HepG2 (cell line): Measurements from ENCODE around the gene RNU11. TPM values are rescaled to one million over a fixed set of nuclear protein-coding genes. Genes with fewer than 3 reads are reported as not detected.

Source experiments
- CBX1 ChIP-seq: IDR thresholded peaks from one replicate; pipeline ENCODE4 v1.6.1; 2016; ENCODE audit warnings: antibody characterized with exemption, low read depth
- GMEB1 ChIP-seq: sonication (generic); formaldehyde crosslinking; IDR thresholded peaks from 2 replicates; pipeline ENCODE4 v1.5.1; 2020; ENCODE audit warnings: missing genetic modification reagents, mild to moderate bottlenecking, borderline replicate concordance
- HINFP ChIP-seq: sonication (generic); formaldehyde crosslinking; IDR thresholded peaks from 2 replicates; pipeline ENCODE4 v1.4.0; 2020; ENCODE audit warnings: low read depth, mild to moderate bottlenecking, missing genetic modification reagents
- KAT7 ChIP-seq: IDR thresholded peaks from 2 replicates; pipeline ENCODE4 v1.6.1; 2018; ENCODE audit warnings: borderline replicate concordance, missing compliant biosample characterization
- MIXL1 ChIP-seq: IDR thresholded peaks from 2 replicates; pipeline ENCODE4 v1.6.1; 2016
- NBN ChIP-seq: fragments of 450-650 bp; conservative IDR thresholded peaks from 2 replicates; pipeline ENCODE4 v1.6.1; 2017
- REL ChIP-seq: sonication (generic); formaldehyde crosslinking; conservative IDR thresholded peaks from 2 replicates; pipeline ENCODE4 v1.8.0; 2022; ENCODE audit warnings: mild to moderate bottlenecking, missing genetic modification reagents, moderate library complexity
- ZNF572 ChIP-seq: sonication (generic); formaldehyde crosslinking; IDR thresholded peaks from 2 replicates; pipeline ENCODE4 v1.5.1; 2020; ENCODE audit warnings: mild to moderate bottlenecking, missing genetic modification reagents
- ZNF577 ChIP-seq: sonication (generic); formaldehyde crosslinking; IDR thresholded peaks from 2 replicates; pipeline ENCODE4 v1.4.0; 2020; ENCODE audit warnings: mild to moderate bottlenecking, low read depth, missing genetic modification reagents, borderline replicate concordance
- polyA plus RNA-seq, 8 experiments: library from polyadenylated mRNA; depleted of rRNA in 3 of 8; stranded (reverse) in 7 of 8; unstranded in 1 of 8; fragments of >200 nt; fragmentation: Illumina TruSeq in 4 of 8; extraction: Trizol in 4 of 8; gene quantifications; 2 replicates each; pipeline versions ENCODE4 v1.2.1 to v1.2.3, GENCODE V29; 2011 to 2016; ENCODE audit warnings: low read depth in 4 of 8, missing spikeins in 1 of 8, mixed read lengths in 1 of 8; ENCODE audit not compliant: insufficient read depth in 1 of 8
- total RNA-seq, 5 experiments: library from RNA; depleted of rRNA; stranded (reverse); fragments of >200 nt; fragmentation: Illumina TruSeq; extraction: Trizol; gene quantifications; 2 replicates each; pipeline ENCODE4 v1.2.3, GENCODE V29; 2016; ENCODE audit warnings: low read depth in 1 of 5
- TF ChIP-seq, protein P1 (sequence below): sonication (generic); formaldehyde crosslinking; IDR thresholded peaks from 2 replicates; pipeline ENCODE4 v1.4.0; 2020; ENCODE audit warnings: missing genetic modification reagents, borderline replicate concordance
- TF ChIP-seq, protein P2 (sequence below): sonication (generic); formaldehyde crosslinking; IDR thresholded peaks from 2 replicates; pipeline ENCODE4 v1.5.0; 2020; ENCODE audit warnings: missing genetic modification reagents
- TF ChIP-seq, protein P3 (sequence below): sonication (generic); formaldehyde crosslinking; IDR thresholded peaks from 2 replicates; pipeline ENCODE4 v1.4.0; 2020; ENCODE audit warnings: missing genetic modification reagents, mild to moderate bottlenecking, borderline replicate concordance
- TF ChIP-seq, protein P4 (sequence below), 2 experiments: IDR thresholded peaks; 2 replicates each; pipeline ENCODE4 v1.6.1; 2011 to 2012; ENCODE audit warnings: low read length in 2 of 2, borderline replicate concordance in 1 of 2, low read depth in 1 of 2, mild to moderate bottlenecking in 1 of 2, moderate library complexity in 1 of 2
- TF ChIP-seq, protein P5 (sequence below): sonication (generic); formaldehyde crosslinking; IDR thresholded peaks from 2 replicates; pipeline ENCODE4 v1.8.1; 2023; ENCODE audit warnings: mild to moderate bottlenecking, missing genetic modification reagents, borderline replicate concordance

The RNU11 gene
- total and polyA plus RNA-seq, 2 of the 13 experiments (the other 11 are each of a cell fraction or from before 2014, with no cell fraction given): not detected

DNA sequence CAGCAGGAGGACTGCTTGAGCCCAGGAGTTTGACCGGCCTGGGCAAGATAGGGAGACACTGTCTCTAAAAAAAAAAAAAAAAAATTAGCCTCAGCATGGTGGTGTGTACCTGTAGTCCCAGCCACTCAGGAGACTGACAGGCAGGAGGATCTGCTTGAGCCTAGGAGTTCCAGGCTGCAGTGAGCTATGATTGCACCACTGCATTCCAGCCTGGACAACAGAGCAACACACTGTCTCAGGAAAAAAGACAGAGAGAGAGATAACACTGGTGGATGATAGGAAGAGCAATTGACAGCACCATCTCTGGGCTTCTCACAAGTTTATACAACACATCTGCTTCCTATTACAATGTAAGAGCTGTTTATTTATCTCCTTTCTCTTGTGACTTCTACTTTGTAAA, 2.4 kb upstream of the RNU11 start (continued):
- TF ChIP-seq, protein P1, sequence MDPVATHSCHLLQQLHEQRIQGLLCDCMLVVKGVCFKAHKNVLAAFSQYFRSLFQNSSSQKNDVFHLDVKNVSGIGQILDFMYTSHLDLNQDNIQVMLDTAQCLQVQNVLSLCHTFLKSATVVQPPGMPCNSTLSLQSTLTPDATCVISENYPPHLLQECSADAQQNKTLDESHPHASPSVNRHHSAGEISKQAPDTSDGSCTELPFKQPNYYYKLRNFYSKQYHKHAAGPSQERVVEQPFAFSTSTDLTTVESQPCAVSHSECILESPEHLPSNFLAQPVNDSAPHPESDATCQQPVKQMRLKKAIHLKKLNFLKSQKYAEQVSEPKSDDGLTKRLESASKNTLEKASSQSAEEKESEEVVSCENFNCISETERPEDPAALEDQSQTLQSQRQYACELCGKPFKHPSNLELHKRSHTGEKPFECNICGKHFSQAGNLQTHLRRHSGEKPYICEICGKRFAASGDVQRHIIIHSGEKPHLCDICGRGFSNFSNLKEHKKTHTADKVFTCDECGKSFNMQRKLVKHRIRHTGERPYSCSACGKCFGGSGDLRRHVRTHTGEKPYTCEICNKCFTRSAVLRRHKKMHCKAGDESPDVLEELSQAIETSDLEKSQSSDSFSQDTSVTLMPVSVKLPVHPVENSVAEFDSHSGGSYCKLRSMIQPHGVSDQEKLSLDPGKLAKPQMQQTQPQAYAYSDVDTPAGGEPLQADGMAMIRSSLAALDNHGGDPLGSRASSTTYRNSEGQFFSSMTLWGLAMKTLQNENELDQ: no peak
- TF ChIP-seq, protein P2, sequence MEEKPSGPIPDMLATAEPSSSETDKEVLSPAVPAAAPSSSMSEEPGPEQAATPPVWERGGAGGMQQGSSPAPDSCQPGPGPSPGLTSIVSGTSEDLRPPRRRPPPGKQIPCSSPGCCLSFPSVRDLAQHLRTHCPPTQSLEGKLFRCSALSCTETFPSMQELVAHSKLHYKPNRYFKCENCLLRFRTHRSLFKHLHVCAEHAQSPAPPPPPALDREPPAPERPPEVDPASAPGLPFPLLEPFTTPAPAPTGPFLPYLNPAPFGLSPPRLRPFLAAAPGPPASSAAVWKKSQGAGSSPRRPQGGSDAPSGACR (CRISPR knock-in tag): no peak
- TF ChIP-seq, protein P3, sequence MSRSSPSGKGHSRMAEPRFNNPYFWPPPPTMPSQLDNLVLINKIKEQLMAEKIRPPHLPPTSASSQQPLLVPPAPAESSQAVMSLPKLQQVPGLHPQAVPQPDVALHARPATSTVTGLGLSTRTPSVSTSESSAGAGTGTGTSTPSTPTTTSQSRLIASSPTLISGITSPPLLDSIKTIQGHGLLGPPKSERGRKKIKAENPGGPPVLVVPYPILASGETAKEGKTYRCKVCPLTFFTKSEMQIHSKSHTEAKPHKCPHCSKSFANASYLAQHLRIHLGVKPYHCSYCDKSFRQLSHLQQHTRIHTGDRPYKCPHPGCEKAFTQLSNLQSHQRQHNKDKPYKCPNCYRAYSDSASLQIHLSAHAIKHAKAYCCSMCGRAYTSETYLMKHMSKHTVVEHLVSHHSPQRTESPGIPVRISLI (CRISPR knock-in tag): peak; percentile 82
- no peak for TF ChIP-seq HINFP (CRISPR knock-in tag)
- TF ChIP-seq GMEB1 (CRISPR knock-in tag): no peak
- TF ChIP-seq REL (CRISPR knock-in tag): no peak
- TF ChIP-seq KAT7: no peak
- TF ChIP-seq, protein P4, sequence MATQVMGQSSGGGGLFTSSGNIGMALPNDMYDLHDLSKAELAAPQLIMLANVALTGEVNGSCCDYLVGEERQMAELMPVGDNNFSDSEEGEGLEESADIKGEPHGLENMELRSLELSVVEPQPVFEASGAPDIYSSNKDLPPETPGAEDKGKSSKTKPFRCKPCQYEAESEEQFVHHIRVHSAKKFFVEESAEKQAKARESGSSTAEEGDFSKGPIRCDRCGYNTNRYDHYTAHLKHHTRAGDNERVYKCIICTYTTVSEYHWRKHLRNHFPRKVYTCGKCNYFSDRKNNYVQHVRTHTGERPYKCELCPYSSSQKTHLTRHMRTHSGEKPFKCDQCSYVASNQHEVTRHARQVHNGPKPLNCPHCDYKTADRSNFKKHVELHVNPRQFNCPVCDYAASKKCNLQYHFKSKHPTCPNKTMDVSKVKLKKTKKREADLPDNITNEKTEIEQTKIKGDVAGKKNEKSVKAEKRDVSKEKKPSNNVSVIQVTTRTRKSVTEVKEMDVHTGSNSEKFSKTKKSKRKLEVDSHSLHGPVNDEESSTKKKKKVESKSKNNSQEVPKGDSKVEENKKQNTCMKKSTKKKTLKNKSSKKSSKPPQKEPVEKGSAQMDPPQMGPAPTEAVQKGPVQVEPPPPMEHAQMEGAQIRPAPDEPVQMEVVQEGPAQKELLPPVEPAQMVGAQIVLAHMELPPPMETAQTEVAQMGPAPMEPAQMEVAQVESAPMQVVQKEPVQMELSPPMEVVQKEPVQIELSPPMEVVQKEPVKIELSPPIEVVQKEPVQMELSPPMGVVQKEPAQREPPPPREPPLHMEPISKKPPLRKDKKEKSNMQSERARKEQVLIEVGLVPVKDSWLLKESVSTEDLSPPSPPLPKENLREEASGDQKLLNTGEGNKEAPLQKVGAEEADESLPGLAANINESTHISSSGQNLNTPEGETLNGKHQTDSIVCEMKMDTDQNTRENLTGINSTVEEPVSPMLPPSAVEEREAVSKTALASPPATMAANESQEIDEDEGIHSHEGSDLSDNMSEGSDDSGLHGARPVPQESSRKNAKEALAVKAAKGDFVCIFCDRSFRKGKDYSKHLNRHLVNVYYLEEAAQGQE (IDR thresholded peaks at IDR 0.05; ENCODE audit: borderline replicate concordance in 1 of 2, low read depth in 1 of 2, low read length in 2 of 2): no peak
- TF ChIP-seq MIXL1: 0 out of 2 replicates have a peak, but pooled peaks have one; percentile 44
- no peak for TF ChIP-seq ZNF577
- TF ChIP-seq NBN: no peak
- TF ChIP-seq ZNF572: no peak
- TF ChIP-seq, protein P5, sequence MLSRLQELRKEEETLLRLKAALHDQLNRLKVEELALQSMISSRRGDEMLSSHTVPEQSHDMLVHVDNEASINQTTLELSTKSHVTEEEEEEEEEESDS (CRISPR knock-in tag): no peak
- no peak for TF ChIP-seq CBX1
